ENCODE data around the gene BORCS5. TPM values are rescaled to one million over a fixed set of nuclear protein-coding genes. Genes with fewer than 3 reads are reported as not detected.

Gene BORCS5
- total and polyA plus RNA-seq, 2 of the 8 experiments (the other 6 are each of a cell fraction or from before 2014, with no cell fraction given) = 8.3 to 17.4 TPM

- H2BK15ac ChIP-seq (ENCODE audit: low read length) = no peak overlapping the region
- no peak overlapping the region for H3K56ac ChIP-seq (replicated peaks; ENCODE audit: insufficient read length, low read depth, low read length)
- no peak overlapping the region for H2BK120ac ChIP-seq (replicated peaks; ENCODE audit: low read depth, low read length)
- no peak overlapping the region for H3K4me3 ChIP-seq (ENCODE audit: extremely low read depth in 1 of 4, insufficient read depth in 2 of 4, low read depth in 3 of 4, low read length in 4 of 4)
- H2BK5ac ChIP-seq (ENCODE audit: low read depth, low read length) = no peak overlapping the region
- no peaks in the 10 kb centered on the region for H3K36me3 ChIP-seq (ENCODE audit: control insufficient read depth in 2 of 4, insufficient read depth in 4 of 4, low read length in 3 of 4)
- no peak overlapping the region for H3K23ac ChIP-seq (ENCODE audit: insufficient read length)
- no peak overlapping the region for H3K27ac ChIP-seq (ENCODE audit: low read depth, low read length)
- H4K20me1 ChIP-seq (replicated peaks in 1 of 2; ENCODE audit: control insufficient read depth in 1 of 2, insufficient read depth in 2 of 2, low read length in 2 of 2) = no peaks in the 10 kb centered on the region
- TF ChIP-seq SRF (IDR thresholded peaks at IDR 0.05; ENCODE audit: low read depth, low read length) = no peak
- TF ChIP-seq JUN (IDR thresholded peaks at IDR 0.05; ENCODE audit: low read depth, low read length) = no peak
- no peak for TF ChIP-seq CHD1 (IDR thresholded peaks at IDR 0.05; ENCODE audit: low read depth, low read length)
- TF ChIP-seq POLR2AphosphoS5 (IDR thresholded peaks at IDR 0.05; ENCODE audit: low read depth, low read length) = no peak
- no peak for TF ChIP-seq HDAC2 (IDR thresholded peaks at IDR 0.05; ENCODE audit: borderline replicate concordance in 1 of 2, low read depth in 2 of 2, low read length in 2 of 2)
- no peak for TF ChIP-seq TAF7 (optimal IDR thresholded peaks at IDR 0.05; ENCODE audit: borderline replicate concordance, low read depth, low read length)
- no peak for TF ChIP-seq SP1 (IDR thresholded peaks at IDR 0.05; ENCODE audit: low read depth, low read length)
- ChIA-PET CTCF (ENCODE audit: partially characterized antibody) (interaction anchor here (0.8 to 1.1 kb wide), 3 partner anchors 10 to 158 kb away, joined by 3 read pairs; no protein-coding TSS in a partner anchor), POLR2A (ENCODE audit: partially characterized antibody) (interaction anchor here (0.6 kb wide), 1 partner anchor 32 kb away, joined by 3 read pairs; no protein-coding TSS in a partner anchor)
- H3K4ac ChIP-seq (replicated peaks; ENCODE audit: insufficient read length, low read depth, low read length) = no peak overlapping the region
- no peaks in the 10 kb centered on the region for H3K9me3 ChIP-seq (ENCODE audit: insufficient read depth in 2 of 2, low read depth in 1 of 2, low read length in 1 of 2)
- H2BK12ac ChIP-seq (ENCODE audit: low read depth, low read length) = no peak overlapping the region
- H2AK5ac ChIP-seq (ENCODE audit: low read depth, low read length) = no peak overlapping the region
- no peaks in the 10 kb centered on the region for H3K23me2 ChIP-seq (ENCODE audit: low read depth, low read length)
- H3K4me1 ChIP-seq (replicated peaks in 1 of 4; ENCODE audit: control insufficient read depth in 3 of 4, insufficient read depth in 4 of 4, low read length in 3 of 4) = peaks cover 0 to 3% (median 0%) of the 10 kb centered on the region in 4 experiments; a peak in 1 of 7 replicates
- DNase-seq (ENCODE audit: low read depth in 1 of 2, low spot score in 2 of 2) (peak in 1 of 2 experiments; percentile 13), FAIRE-seq (no peak)
- H4K91ac ChIP-seq (replicated peaks; ENCODE audit: insufficient read length, low read length) = no peak overlapping the region
- H2AFZ ChIP-seq (ENCODE audit: low read length) = no peak overlapping the region
- H3K9ac ChIP-seq (replicated peaks in 1 of 4; ENCODE audit: extremely low read depth in 1 of 4, low read depth in 3 of 4, low read length in 3 of 4) = no peak overlapping the region
- no peaks in the 10 kb centered on the region for H3K27me3 ChIP-seq (replicated peaks in 1 of 4; ENCODE audit: control insufficient read depth in 3 of 4, extremely low read depth in 1 of 4, insufficient read depth in 3 of 4, low read length in 3 of 4)
- H3K14ac ChIP-seq (ENCODE audit: insufficient read length) = no peak overlapping the region
- no peak overlapping the region for H2BK20ac ChIP-seq (ENCODE audit: low read length)
- no peak overlapping the region for H3K4me2 ChIP-seq (ENCODE audit: insufficient read depth in 1 of 2, low read depth in 2 of 2, low read length in 2 of 2)
- WGBS, 2 experiments (ENCODE audit: extremely low coverage in 1 of 2, insufficient coverage in 1 of 2, insufficient read length in 1 of 2, insufficient replicate concordance in 2 of 2, low coverage in 1 of 2, low lambda C conversion rate in 2 of 2, missing lambda C conversion rate in 1 of 2) = 76% methylated on average over 2 of the region's 2 CpGs; no CpG with 5 or more reads in 1 of the 2 experiments
- H4K5ac ChIP-seq (ENCODE audit: insufficient read length, low read depth, low read length) = no peak overlapping the region
- H3K18ac ChIP-seq (ENCODE audit: extremely low read depth, low read length) = no peak overlapping the region
- H3K79me1 ChIP-seq (ENCODE audit: low read depth, low read length) = no peaks in the 10 kb centered on the region
- H3K79me2 ChIP-seq (ENCODE audit: control insufficient read depth in 1 of 2, insufficient read depth in 2 of 2, low read length in 2 of 2) = no peaks in the 10 kb centered on the region
- H4K8ac ChIP-seq (ENCODE audit: extremely low read depth, insufficient read depth, low read length) = no peak overlapping the region
Measured at GRCh38 chr12:12450043-12450471, 93.2 kb downstream of the BORCS5 start.
